ENCODE measurements around the gene ATRIP. TPM values are rescaled to one million over a fixed set of nuclear protein-coding genes. Genes with fewer than 3 reads are reported as not detected.
A peak's percentile ranks its signal among the peaks of the same experiment; 100 is the strongest.
"Not testable (repeated sequence)": the region's sequence is repeated elsewhere in the genome, so short reads cannot be mapped to it uniquely, and the experiment has no call there.

Gene ATRIP
- polyA plus RNA-seq, 4 donors: 13.1 to 16.4 (median 13.5) TPM

DNA sequence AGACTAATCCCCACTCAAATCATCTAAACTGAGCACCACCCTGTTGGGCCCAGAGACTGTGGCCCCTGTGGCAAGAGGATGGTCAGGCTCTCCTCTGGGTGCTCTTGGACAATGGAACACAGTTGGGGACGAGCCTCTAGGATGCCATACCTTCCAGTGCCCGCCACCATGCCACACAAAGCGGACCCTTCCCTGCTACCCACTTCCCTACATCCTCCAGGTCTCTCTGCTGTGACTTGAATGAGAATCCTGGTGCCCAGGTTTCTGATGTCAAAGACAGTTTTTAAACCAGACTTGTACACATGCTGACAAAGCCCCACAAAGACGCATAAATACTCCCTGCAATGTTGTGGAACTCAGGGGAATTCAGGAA lies 11.3 kb upstream of the ATRIP start:
- no peak for DNase-seq (ENCODE audit: low read depth in 4 of 4, low spot score in 3 of 4)

DNA sequence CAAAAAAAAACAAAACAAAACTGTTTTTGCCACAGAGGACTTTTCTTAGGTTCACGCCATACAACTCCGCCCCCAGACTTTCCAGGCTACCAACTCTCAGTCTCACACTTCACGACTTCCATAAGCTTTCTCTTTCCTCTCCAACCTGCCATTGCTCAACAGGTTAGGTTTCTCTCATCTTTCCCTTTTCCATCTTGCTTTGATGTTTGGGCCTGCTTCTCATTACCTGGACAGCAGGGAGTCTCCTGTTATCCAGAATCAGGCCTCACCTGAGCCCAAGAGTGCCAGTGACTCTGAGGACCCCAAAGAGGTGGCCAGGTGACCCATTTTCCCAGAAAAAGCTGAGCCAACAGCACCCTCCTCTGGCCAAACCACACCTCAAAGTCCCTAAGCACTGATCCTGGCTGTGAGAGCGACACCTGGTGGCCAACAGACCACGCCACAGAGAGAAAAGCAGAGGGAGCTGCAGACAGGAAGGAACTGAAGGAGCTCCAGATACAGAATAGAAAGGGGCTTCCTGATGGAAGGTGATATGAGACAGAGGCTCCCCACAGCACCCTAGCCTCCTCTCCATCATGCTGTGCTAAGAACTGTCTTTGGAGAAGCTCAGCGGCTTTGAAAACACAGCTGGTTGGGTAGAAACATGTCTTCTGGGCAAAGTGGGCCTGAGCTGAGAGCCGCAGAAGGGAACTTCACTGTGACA lies 10.6 kb upstream of the ATRIP start:
- peak in 3 of 4 donors; percentile 76 to 82 (median 77) for DNase-seq (ENCODE audit: low read depth in 4 of 4, low spot score in 3 of 4)

DNA sequence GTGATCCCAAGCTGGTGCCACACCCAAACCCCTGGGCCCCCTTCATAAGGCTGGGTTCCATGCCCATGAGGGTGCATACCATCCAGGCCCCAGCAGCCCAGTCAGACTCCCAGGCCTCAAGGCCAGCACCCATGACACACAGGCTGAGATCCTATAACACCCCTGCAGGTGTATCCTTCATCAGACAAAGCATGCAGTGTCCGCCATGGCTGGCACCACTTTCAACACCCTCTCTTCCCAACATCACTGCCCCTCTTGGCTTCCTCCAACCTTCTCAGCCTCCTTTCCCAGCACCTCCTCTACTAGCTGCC lies 10.1 kb upstream of the ATRIP start:
- DNase-seq (ENCODE audit: low read depth in 4 of 4, low spot score in 3 of 4): no peak

- DNase-seq (ENCODE audit: low read depth in 4 of 4, low spot score in 3 of 4): no peak
Observed at GRCh38 chr3:48436855-48437254, 9.7 kb upstream of the ATRIP start.

GRCh38 chr3:48437812-48438211 lies 8.7 kb upstream of the ATRIP start:
- DNase-seq (ENCODE audit: low read depth in 4 of 4, low spot score in 3 of 4): no peak

DNA sequence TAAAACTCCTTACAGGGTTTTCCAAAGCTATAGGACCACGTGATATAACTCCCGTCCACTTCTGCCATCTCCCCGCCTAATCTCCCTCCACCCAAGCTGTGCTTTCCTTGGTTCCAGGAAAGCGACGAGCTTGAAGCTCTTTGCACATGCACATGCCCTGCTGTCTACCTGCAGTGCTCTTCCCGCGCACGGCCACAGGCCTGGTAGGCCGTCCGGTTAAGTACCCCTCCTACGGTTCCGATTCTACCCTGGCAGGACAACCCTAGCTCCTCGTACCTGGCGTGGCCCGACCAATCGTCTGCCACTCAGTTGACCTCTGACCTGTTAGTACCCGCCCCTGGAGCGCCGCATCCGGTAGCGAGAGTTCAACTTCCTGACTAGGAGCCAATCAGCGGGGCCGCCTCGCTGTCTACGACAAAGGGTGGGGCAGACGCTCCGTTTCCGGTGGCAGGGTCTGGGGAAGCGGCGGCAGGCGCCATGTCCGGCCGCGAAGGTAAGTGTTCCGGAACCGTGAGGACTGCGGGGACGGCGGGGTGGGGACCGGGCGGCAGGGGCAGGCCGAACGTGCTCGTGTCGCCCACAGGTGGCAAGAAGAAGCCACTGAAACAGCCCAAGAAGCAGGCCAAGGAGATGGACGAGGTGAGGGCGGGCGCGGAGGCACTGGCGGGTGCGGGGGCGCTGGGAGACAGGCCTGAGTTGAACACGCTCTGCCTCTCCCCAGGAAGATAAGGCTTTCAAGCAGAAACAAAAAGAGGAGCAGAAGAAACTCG lies 6.5 kb upstream of the ATRIP start, which contains the start of the genes CCDC51 and TMA7:
Gene CCDC51 (minus strand): TSS at position 300 of the 770 bp plus-strand sequence. CDS start 4,991 bp downstream, outside the sequence.
Gene TMA7 (plus strand): TSS at position 438 of the 770 bp plus-strand sequence. CDS start 40 bp downstream, at position 478.
- DNase-seq (ENCODE audit: low read depth in 4 of 4, low spot score in 3 of 4): peak; percentile 88 to 95 (median 91)

- no peak for DNase-seq (ENCODE audit: low read depth in 4 of 4, low spot score in 3 of 4)
Observed at GRCh38 chr3:48440590-48440958, 6.0 kb upstream of the ATRIP start.

DNA sequence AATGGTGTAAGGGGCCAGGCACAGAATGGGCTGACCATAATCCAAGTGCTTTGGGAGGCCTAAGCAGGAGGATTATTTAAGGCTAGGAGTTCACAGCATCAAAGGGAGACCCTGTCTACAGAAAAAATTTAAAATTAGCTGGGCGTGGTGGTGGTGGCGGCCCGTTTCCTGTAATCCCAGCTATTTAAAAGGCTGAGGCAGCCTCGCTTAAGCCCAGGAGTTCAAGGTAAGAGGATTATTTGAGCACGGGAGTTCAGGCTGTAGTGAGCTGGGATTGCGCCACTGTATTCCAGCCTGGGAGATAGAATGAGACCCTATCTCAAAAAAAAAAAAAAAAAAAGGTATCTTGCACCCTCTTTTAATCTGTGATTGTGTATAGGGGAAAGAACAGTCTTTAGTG lies 4.6 kb upstream of the ATRIP start:
- DNase-seq (ENCODE audit: low read depth in 4 of 4, low spot score in 3 of 4): no peak

DNA sequence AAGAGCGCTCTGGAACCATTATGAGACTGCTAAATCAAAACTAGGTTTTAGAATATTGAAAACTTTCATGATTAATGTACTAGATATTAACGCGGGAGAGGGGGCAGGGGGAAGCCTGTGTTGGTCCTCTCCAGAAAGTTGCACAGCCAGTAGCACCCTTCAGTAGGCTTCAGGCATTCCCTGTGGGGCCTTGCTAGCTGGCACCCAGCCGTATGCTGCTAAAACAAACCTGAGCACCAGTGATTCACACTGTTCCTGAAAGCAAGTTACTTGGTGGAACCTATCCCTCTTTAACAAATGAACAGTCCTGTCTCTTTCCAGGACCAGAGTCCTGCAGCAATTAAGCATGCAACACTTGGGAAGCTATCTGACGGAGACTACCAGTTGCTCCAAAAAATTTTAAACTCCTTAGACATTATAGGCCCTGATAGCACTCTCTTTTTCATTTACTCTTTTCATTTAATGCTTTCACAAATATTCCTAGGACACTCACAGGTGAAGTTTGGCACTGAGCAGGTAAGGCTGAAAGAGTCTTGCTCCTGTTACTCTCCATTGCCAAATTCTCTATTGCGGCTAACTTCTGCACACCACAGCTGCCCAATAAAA lies 1.2 kb upstream of the ATRIP start:
- no peak for DNase-seq (ENCODE audit: low read depth in 4 of 4, low spot score in 3 of 4)

- DNase-seq (ENCODE audit: low read depth in 4 of 4, low spot score in 3 of 4): no peak
Observed at GRCh38 chr3:48446043-48446424, 503 bp upstream of the ATRIP start.

DNA sequence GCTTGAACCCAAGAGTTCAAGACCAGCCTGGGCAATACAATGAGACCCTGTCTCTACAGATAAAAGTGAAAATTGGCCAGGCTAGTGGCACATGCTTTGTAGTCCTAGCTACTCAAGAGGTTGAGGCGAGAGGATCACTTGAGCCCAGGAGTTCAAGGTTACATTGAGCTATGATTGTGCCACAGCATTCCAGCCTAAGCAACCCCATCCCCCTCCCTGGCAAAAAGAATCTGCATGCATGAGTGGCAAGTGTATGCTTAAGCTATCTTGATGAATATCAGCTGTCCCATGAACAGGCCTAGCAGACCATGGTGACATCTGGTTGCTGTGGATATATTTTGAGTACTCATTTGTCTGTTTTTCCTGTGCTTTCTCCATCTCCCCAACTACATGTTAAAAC lies 4.7 kb downstream of the ATRIP start:
- DNase-seq (ENCODE audit: low read depth in 4 of 4, low spot score in 3 of 4): no peak

DNA sequence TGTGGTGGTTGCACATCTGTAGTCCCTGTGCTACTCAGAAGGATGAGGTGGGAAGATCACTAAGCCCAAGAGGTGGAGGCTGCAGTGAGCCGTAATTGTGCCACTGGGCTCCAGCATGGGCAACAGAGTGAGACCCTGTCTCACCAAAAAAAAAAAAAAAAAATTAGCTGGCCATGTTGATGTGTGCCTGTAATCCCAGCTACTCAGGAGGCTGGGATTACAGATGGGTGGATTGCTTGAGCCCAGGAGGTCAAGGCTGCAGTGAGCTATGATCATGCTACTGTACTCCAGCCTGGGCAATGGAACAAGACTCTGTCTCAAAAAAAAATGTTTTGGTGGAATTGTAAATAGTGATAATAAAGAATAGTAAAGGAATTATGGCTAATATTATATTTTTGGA lies 9.9 kb downstream of the ATRIP start:
- DNase-seq (ENCODE audit: low read depth in 4 of 4, low spot score in 3 of 4): no peak

DNA sequence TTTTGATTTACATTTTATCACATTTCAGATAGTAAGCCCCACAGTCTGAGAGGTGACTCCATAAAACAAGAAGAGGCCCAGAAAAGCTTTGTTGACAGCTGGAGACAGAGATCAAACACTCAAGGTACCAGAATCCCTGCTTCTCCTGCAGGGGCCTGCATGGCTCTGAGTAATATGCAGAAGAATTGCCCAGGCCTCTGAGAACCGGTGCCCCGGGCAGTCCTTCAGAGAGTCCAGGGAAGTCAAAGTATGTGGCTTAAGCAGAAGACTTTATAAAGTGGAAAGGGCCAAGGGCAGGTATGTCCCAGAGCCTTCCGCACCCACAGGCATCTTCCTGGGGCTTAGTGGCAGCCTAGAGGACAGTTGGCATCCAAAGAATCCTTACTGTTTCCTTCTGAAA lies 12.8 kb downstream of the ATRIP start:
- DNase-seq (ENCODE audit: low read depth in 4 of 4, low spot score in 3 of 4): no peak

- DNase-seq (ENCODE audit: low read depth in 4 of 4, low spot score in 3 of 4): no peak
Observed at GRCh38 chr3:48459773-48460516, 13.4 kb downstream of the ATRIP start.

- no peak for DNase-seq (ENCODE audit: low read depth in 4 of 4, low spot score in 3 of 4)
Observed at GRCh38 chr3:48460517-48460902, 14.0 kb downstream of the ATRIP start.

GRCh38 chr3:48461767-48462166 lies 15.2 kb downstream of the ATRIP start:
- not testable (repeated sequence) for DNase-seq (ENCODE audit: low read depth in 4 of 4, low spot score in 3 of 4)

GRCh38 chr3:48463703-48464102 lies 17.2 kb downstream of the ATRIP start:
- no peak for DNase-seq (ENCODE audit: low read depth in 4 of 4, low spot score in 3 of 4)

DNA sequence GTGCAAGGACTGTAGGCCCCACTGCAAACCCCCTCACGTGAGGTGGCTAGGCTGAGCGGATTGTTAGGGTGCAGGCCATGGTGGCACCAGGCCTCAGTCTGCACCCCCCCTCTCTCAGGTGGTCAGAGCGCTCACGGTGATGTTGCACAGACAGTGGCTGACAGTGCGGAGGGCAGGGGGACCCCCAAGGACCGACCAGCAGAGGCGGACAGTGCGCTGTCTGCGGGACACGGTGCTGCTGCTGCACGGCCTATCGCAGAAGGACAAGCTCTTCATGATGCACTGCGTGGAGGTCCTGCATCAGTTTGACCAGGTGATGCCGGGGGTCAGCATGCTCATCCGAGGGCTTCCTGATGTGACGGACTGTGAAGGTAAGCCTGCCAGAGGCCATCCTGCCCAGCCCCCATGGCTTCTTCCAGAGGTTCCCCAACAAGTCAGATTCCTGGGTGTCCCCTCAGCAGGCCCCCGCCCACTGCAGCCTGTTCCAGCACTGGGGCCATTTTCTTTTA lies 18.2 kb downstream of the ATRIP start:
- no peak for DNase-seq (ENCODE audit: low read depth in 4 of 4, low spot score in 3 of 4)

DNA sequence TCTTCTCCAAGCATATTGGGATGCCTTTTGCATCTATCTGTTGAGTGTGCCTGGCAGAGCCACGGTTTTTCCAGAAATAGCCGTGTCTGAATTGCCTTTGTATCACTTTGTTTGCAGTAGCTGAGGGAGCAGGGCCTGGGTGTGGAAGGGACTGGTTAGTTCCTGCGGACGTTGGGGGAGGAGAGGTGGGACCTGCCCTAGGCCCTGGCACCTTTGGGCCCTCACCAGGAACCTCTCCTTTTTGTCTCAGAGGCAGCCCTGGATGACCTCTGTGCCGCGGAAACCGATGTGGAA lies 18.6 kb downstream of the ATRIP start:
- no peak for DNase-seq (ENCODE audit: low read depth in 4 of 4, low spot score in 3 of 4)

GRCh38 chr3:48465531-48466378 lies 19.2 kb downstream of the ATRIP start:
- peak; percentile 95 to 98 (median 96) for DNase-seq (ENCODE audit: low read depth in 4 of 4, low spot score in 3 of 4)

All from left renal pelvis (tissue), 4 donors.